KMS-11 (cell line): ENCODE measurements around the gene MSL1.

ENCODE experiments used
- H2AFZ ChIP-seq: fragments of 200-600 bp; sonication (generic); 2 replicates; pipeline ENCODE4 v1.6.1; 2016; ENCODE audit warnings: antibody characterized with exemption, mixed run types, low read depth
- H3K27ac ChIP-seq: fragments of 200-600 bp; sonication (generic); 2 replicates; pipeline ENCODE4 v1.6.1; 2016; ENCODE audit warnings: mild to moderate bottlenecking, mixed run types
- H3K27me3 ChIP-seq: fragments of 200-600 bp; sonication (generic); 2 replicates; pipeline ENCODE4 v1.6.1; 2017; ENCODE audit warnings: mild to moderate bottlenecking, low read depth, mixed run types, moderate library complexity; ENCODE audit not compliant: insufficient read depth
- H3K36me3 ChIP-seq: fragments of 200-600 bp; sonication (generic); 2 replicates; pipeline ENCODE4 v1.6.1; 2017; ENCODE audit warnings: mild to moderate bottlenecking, mixed run types; ENCODE audit not compliant: insufficient read depth
- H3K4me1 ChIP-seq: fragments of 200-600 bp; sonication (generic); 2 replicates; pipeline ENCODE4 v1.6.1; 2016; ENCODE audit warnings: mild to moderate bottlenecking, low read depth, mixed run types; ENCODE audit not compliant: poor library complexity, severe bottlenecking
- H3K4me2 ChIP-seq: fragments of 200-600 bp; sonication (generic); 2 replicates; pipeline ENCODE4 v1.7.0; 2016; ENCODE audit warnings: mild to moderate bottlenecking, mixed run types
- H3K4me3 ChIP-seq: fragments of 200-600 bp; sonication (generic); IDR thresholded peaks from 2 replicates; pipeline ENCODE4 v1.6.1; 2017; ENCODE audit warnings: low read depth, low read length, mixed read lengths; ENCODE audit not compliant: insufficient read depth
- H3K79me2 ChIP-seq: fragments of 200-600 bp; sonication (generic); 2 replicates; pipeline ENCODE4 v1.6.1; 2016; ENCODE audit warnings: low read depth, mixed run types; ENCODE audit not compliant: insufficient read depth
- H3K9ac ChIP-seq: fragments of 200-600 bp; sonication (generic); 2 replicates; pipeline ENCODE4 v1.6.1; 2016; ENCODE audit warnings: mild to moderate bottlenecking, mixed run types
- H4K20me1 ChIP-seq: fragments of 200-600 bp; sonication (generic); 2 replicates; pipeline ENCODE4 v1.6.1; 2016; ENCODE audit warnings: mild to moderate bottlenecking, mixed run types; ENCODE audit not compliant: insufficient read depth
- CTCF ChIP-seq: fragments of 200-600 bp; sonication (generic); conservative IDR thresholded peaks from 2 replicates; pipeline ENCODE4 v1.6.1; 2017; ENCODE audit warnings: low read depth, mild to moderate bottlenecking, antibody characterized with exemption, low read length, moderate library complexity, mixed read lengths

Gene MSL1

GRCh38 chr17:40094874-40095273 lies 26.9 kb upstream of the MSL1 start:
- no peaks in the 10 kb centered on the region for H3K36me3 ChIP-seq

GRCh38 chr17:40095351-40095943 lies 26.3 kb upstream of the MSL1 start:
- TF ChIP-seq CTCF: no peak
- Histone ChIP-seq H3K9ac (no peak overlapping the region), H3K36me3 (no peaks in the 10 kb centered on the region), H3K27me3 (no peaks in the 10 kb centered on the region), H3K27ac (no peak overlapping the region), H2AFZ (no peak overlapping the region), H3K4me3 (no peak overlapping the region), H3K4me2 (no peak overlapping the region), H4K20me1 (no peaks in the 10 kb centered on the region), H3K4me1 (peaks cover 27% of the 10 kb centered on the region), H3K79me2 (peaks cover 5% of the 10 kb centered on the region; the same call in 1 of the 2 replicates)

More at GRCh38 chr17:40094874-40095273, 26.9 kb upstream of the MSL1 start:
- peaks cover 27% of the 10 kb centered on the region for H3K4me1 ChIP-seq
- peaks cover 5% of the 10 kb centered on the region; the same call in 1 of the 2 replicates for H3K79me2 ChIP-seq
- no peak for TF ChIP-seq CTCF
- H3K9ac ChIP-seq: no peak overlapping the region
- no peaks in the 10 kb centered on the region for H4K20me1 ChIP-seq
- H3K27ac ChIP-seq: no peak overlapping the region
- no peak overlapping the region for H3K4me3 ChIP-seq
- no peak overlapping the region for H3K4me2 ChIP-seq
- no peaks in the 10 kb centered on the region for H3K27me3 ChIP-seq
- H2AFZ ChIP-seq: no peak overlapping the region

GRCh38 chr17:40095944-40096791 lies 25.6 kb upstream of the MSL1 start:
- no peaks in the 10 kb centered on the region for H3K36me3 ChIP-seq
- no peak overlapping the region for H3K4me3 ChIP-seq
- H3K4me2 ChIP-seq: no peak overlapping the region
- no peak for TF ChIP-seq CTCF
- no peak overlapping the region for H3K27ac ChIP-seq
- no peak overlapping the region for H2AFZ ChIP-seq
- H3K4me1 ChIP-seq: peaks cover 30% of the 10 kb centered on the region
- no peaks in the 10 kb centered on the region for H4K20me1 ChIP-seq
- H3K79me2 ChIP-seq: peaks cover 5% of the 10 kb centered on the region; the same call in 1 of the 2 replicates
- no peaks in the 10 kb centered on the region for H3K27me3 ChIP-seq
- H3K9ac ChIP-seq: no peak overlapping the region

GRCh38 chr17:40097087-40097486 lies 24.7 kb upstream of the MSL1 start:
- no peak overlapping the region for H3K27ac ChIP-seq
- no peak overlapping the region for H2AFZ ChIP-seq
- H3K9ac ChIP-seq: no peak overlapping the region
- H3K27me3 ChIP-seq: no peaks in the 10 kb centered on the region
- H3K79me2 ChIP-seq: peaks cover 5% of the 10 kb centered on the region; the same call in 1 of the 2 replicates
- TF ChIP-seq CTCF: no peak
- H3K4me1 ChIP-seq: peaks cover 40% of the 10 kb centered on the region
- no peak overlapping the region for H3K4me2 ChIP-seq
- no peaks in the 10 kb centered on the region for H4K20me1 ChIP-seq
- no peak overlapping the region for H3K4me3 ChIP-seq
- no peaks in the 10 kb centered on the region for H3K36me3 ChIP-seq
